Left ventricle myocardium superior (tissue), 1 donor: ENCODE measurements around the gene RAB27B. TPM values are rescaled to one million over a fixed set of nuclear protein-coding genes. Genes with fewer than 3 reads are reported as not detected.

Source experiments
- ATAC-seq: fragments of 200-7000 bp; cut with Tn5 transposase; one replicate; pipeline ENCODE4 v1.9.1; 2020; ENCODE audit warnings: mild to moderate bottlenecking, moderate library complexity
- DNase-seq: peaks from one replicate; pipeline ENCODE4 v3.0.0-alpha.2; 2020
- intact Hi-C: fragments of 100-400 bp; cut with micrococcal nuclease; formaldehyde crosslinking; loops from one replicate; pipeline ENCODE4 v1.11.0; 2022
- total RNA-seq: library from RNA; stranded (reverse); fragmentation: NEBNext Ultra II Directional; extraction: Animal tissue kit (Norgen Biotek cat#: 25700); gene quantifications from one replicate; pipeline ENCODE4 v1.2.1, GENCODE V29; 2021
- donor health status: DM: no; HTN: yes; CAD: no; lungs with severe emphysema.

RAB27B gene
- total RNA-seq, 1 donor from 2014 or later: 0.10 TPM

DNA sequence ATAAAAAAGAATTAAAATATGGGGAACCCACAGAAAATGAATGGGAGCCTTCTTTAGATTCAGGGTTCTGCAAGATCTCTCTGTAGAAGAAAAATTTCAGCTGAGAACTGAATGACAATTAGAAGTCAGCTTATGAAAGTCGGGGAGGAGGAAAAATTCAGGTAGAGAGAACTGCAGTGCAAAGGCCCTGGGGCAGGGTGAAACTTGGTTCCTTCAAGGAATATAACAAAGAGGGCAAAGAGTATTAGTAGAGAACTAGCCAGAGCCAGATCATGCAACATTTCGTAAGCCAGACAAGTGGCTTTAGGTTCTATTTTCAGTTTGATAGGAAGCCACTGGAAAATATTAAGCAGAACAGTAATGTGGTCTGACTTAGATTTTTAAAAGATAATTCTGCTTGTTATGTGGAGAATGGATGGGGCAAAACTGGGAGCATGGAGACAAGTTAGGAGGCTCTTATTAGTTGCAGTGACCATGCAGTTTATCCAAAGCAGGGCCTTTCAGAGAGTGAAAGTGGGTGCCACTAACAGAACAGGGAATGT lies 27.9 kb downstream of the RAB27B start:
- intact Hi-C loops: no loop called here
- no peak for DNase-seq
- ATAC-seq: no peak

DNA sequence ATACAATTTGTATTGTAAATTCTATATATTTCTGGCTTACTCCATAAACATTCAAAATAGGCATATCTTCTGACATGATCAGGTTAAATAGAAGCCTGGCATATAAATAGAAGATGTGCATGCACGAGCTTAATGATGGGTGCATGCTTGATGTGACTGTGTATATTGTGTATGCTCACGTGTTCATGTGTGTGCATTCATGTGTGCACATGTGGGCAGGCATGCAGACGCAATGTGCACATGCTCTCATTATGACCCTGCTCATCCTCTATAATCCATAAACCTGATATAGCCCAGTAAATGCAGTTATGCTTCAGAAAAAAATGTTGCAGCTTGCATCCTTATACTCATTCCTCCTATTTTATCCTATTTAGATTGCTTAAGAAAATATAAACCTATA lies 29.2 kb downstream of the RAB27B start:
- intact Hi-C loops: no loop called here
- DNase-seq: no peak
- no peak for ATAC-seq

- ATAC-seq: no peak
- DNase-seq: no peak
- intact Hi-C loops: no loop called here
Measured at GRCh38 chr18:54859667-54860421, 31.6 kb downstream of the RAB27B start.

DNA sequence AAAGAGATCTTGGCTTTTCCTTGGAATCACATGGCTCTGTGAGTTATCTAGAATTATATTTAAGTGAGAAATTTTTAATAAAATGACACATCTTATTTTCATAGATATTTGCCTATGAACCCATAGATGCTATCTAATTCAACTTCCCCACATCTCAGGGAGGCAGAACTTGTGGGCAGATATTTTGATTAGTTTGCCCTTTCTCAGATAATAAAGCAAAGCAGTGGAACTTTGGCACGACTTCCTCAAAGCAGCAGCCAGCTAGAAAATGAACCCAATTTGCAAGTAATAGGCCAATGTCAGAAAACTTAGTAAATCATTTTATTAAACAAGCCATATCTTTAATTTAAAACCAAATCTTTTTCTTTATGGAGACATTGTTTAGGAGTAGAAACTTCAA lies 32.7 kb downstream of the RAB27B start:
- intact Hi-C loops: no loop called here
- no peak for DNase-seq

DNA sequence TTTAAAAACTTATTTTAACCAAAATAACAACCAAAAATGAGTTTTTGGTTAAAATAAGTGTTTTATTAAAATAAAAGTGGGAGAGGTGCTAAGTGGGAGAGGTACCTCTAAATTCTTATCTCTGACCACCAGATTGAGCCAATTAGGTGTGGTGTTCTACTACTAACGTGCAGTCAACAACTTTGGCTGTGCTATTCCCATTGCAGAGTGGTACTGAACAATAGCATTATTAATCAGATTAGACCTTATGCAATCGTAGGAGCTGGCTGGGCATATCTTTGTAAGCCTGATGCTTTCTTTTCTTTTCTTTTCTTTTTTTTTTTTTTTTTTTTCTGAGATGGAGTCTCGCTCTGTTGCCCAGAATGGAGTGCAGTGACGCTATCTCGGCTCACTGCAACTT lies 38.9 kb downstream of the RAB27B start:
- DNase-seq (no peak), ATAC-seq (no peak)
- intact Hi-C loops: no loop called here

More for the DNA sequence above, 32.7 kb downstream of the RAB27B start:
- ATAC-seq: no peak

DNA sequence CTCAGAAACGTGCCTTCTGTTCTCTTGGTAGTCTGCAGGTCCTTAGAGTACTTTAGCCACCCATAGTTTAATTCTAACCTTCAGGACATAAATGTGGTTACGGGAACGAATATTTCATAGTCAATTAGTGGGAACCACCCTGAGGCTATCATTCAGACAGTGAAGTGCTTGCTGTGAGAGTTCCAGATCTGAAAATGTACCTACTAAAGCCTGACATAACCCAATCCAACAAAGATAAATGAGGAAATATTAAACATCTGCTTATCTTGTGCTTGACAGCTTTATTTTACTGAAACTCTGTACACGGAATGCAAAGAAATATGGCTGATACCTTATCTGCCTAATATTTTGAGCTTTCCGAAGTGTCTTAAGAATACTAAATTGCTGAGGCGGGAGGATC lies 43.0 kb downstream of the RAB27B start:
- DNase-seq: no peak
- ATAC-seq: no peak
- intact Hi-C loops: no loop called here

GRCh38 chr18:54872681-54873080 lies 44.4 kb downstream of the RAB27B start:
- intact Hi-C loops: no loop called here
- DNase-seq (no peak), ATAC-seq (no peak)

GRCh38 chr18:54873884-54874255 lies 45.6 kb downstream of the RAB27B start:
- intact Hi-C loops: no loop called here
- DNase-seq (no peak), ATAC-seq (no peak)

- DNase-seq (no peak), ATAC-seq (no peak)
- intact Hi-C loops: no loop called here
Measured at GRCh38 chr18:54875063-54875462, 46.8 kb downstream of the RAB27B start.

- DNase-seq (no peak), ATAC-seq (no peak)
- intact Hi-C loops: no loop called here
Measured at GRCh38 chr18:54877076-54877475, 48.8 kb downstream of the RAB27B start.

DNA sequence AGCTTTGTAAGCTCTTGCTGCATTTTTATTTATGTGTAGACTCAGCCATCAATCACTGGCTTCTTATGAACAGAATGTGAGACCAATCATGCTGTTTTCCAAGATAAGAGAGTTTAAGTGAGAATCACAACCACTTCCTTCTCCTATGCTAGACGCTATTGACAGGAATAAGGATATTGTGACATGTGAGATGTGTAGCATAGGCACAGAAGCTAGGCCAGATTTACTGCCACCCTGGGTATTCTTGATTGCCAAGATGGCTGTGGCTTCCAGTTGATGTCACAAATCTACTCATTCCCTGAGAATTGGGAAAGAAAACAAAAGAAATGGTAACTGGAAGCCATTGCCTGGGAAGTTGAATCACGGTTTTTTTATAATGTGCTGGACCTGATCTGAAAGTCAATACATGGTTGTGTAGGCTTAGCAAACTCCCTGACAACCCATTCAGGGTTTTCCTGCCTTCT lies 49.9 kb downstream of the RAB27B start:
- intact Hi-C loops: no loop called here
- DNase-seq (no peak), ATAC-seq (no peak)

DNA sequence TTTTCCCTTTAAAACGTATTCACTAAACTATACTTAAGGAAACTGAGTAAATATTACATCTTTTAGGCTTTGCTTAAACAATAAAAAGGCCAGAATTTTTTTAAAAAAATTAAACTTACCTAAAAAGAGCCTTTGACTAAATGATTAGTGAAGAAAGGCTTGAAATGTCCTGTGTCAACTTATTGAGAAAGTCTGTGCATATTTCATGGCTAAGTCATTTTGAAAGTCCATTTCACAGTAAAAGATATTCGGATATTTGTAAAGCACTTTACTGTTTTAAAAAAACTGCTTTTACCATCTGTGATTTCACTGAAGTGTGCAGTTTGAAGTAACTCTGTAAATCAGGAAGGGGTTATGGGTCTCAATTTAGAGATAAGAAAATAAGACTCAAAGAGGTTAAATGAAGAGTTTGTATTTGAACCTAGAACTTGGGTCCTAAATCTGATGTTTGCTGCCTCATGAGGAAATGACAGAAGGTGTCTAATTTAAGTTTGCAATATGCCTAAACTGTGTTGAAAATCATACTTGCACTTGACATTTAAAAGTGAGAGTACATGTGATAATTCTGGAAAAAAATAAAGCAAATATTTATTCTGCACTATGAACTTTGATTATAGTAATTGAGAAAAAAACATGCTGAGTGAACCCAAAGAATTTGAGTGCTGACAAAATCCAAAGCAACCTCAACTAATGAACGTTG lies 50.5 kb downstream of the RAB27B start:
- DNase-seq (no peak), ATAC-seq (no peak)
- intact Hi-C loops: no loop called here

DNA sequence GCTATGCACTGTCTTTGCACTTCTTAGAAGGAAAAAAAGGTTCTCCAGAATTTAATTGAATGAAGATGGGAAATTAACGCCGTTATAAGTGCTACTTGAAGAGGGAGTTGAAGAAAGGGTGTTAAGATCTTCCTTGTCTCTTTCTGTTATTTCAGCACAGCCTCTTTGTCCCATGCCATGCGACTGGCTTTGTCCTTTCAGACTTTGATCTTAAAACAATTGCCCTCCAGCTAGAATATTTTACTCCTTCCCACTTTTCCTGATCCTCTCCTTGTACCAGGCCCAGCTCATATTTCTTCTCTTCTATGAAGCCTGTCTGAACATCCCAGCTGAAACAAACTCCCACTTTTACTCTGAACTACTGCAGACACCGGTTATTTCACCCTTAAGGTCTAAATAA lies 51.4 kb downstream of the RAB27B start:
- DNase-seq (no peak), ATAC-seq (no peak)
- intact Hi-C loops: no loop called here

GRCh38 chr18:54880395-54881105 lies 52.3 kb downstream of the RAB27B start:
- intact Hi-C loops: no loop called here
- DNase-seq (no peak), ATAC-seq (no peak)

DNA sequence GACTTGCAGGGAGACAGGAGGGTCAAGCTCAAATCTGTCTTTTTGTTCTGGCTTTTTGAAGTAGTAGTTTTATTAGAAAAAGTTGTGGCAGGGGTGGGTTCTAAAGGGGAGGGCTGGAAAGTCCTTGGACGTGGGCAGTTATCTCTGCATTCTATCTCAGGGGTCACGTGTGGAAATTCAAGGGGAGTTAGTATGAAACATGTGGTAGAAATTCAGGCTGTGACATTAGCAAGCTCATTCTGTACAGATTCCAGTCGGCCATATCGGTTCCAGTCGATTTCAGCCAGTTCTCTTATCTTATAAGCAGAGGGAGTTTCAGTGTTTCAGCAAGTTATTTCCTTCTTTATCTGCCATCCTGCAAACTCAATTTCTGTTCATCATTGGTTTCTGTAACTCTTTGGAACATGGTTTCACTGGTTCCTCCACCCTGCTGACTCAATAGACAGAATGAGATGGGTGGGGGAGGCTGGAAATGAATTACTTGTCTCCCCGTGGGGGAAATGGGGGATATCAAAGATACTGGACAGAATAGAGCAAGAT lies 53.0 kb downstream of the RAB27B start:
- DNase-seq (no peak), ATAC-seq (no peak)
- intact Hi-C loops: no loop called here

GRCh38 chr18:54882318-54882717 lies 54.0 kb downstream of the RAB27B start:
- DNase-seq (no peak), ATAC-seq (no peak)
- intact Hi-C loops: no loop called here

DNA sequence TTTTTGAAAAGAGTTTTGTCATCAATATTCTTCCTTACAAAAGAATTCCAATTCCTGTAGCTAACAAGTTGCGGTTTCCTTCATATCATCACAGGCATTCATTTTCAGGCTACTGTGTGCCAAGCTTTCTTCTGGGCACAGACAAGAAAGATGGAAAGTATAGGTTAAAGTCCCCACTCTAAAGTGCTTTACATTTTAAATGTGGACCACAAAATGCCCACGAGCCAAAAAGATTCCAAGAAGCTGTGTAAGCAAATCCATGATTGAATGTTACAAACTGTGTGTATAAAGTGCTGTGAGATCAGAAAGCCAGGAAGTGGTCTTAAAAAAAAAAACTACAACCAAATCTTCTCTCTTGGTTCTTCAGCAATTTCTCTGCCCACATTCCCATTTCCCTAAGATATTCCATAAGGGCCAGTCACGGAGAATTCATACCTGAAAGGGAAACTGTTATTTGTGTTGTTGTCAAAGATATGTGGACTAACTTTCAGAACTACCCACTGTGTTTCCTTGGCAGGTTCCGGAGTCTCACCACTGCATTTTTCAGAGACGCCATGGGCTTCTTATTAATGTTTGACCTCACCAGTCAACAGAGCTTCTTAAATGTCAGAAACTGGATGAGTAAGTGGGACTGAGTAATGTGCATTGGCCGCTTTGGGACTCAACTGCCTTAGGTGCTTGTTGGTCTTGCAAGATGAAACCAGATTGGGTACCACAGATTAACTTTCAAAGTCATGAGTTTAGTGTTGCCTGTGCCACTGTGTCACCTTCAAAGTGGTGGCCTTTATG lies 55.7 kb downstream of the RAB27B start:
- DNase-seq: no peak
- intact Hi-C loops: no loop called here
- ATAC-seq: no peak

DNA sequence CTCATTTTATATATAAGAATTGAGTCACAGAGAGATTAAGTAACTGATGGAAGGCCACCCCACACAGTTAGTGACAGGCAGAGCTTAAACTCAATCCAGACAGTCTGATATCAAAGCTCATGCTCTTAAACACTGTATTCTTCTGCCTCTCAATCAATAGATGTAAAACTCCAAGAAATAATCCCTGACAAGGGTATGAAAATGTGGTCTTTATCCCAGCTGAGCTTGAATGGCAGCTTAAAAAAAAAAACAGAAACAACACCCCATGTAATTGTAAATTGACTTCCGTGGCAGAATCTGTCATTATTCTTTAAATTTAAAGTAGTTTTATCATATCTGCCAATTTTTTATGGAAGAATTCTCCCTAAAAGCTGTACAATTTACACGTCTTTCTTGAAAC lies 60.1 kb downstream of the RAB27B start:
- ATAC-seq: no peak
- no peak for DNase-seq
- intact Hi-C loops: no loop called here

DNA sequence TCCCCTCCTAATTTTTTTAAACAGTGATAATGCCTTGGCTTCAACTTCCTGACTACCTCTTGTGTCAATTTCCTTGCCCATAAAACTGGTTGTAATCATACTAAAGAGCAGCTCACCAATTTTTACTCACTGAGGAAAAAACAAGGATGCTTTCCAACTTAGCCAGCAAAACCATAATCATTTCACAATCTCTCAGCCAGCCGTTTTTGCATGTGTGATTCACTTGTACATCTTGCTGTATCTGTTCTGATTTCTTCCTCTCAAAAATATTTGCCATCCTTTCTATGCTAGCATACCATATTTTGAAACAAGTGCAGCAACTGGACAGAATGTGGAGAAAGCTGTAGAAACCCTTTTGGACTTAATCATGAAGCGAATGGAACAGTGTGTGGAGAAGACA lies 60.7 kb downstream of the RAB27B start:
- DNase-seq (no peak), ATAC-seq (no peak)
- intact Hi-C loops: no loop called here
